ENCODE measurements around the gene NLRP11. TPM values are rescaled to one million over a fixed set of nuclear protein-coding genes. Genes with fewer than 3 reads are reported as not detected.

Gene NLRP11
- total and polyA plus RNA-seq, 10 of the 15 experiments (the other 5 are each of a cell fraction or from before 2014, with no cell fraction given) = 0.02 to 16.2 (median 0.09) TPM; not detected in 5

GRCh38 chr19:55855160-55855559 is 23.4 kb upstream of the NLRP11 start:
- Histone ChIP-seq H3K4me3 (no peak overlapping the region), H3K27me3 (replicated peaks in 1 of 2; ENCODE audit: control insufficient read depth in 2 of 2, insufficient read depth in 2 of 2, low read length in 1 of 2) (no peaks in the 10 kb centered on the region), H3K9ac (ENCODE audit: control insufficient read depth, insufficient read depth, low read length) (no peak overlapping the region), H2AFZ (ENCODE audit: control insufficient read depth, low read depth, low read length) (no peak overlapping the region), H3K4me2 (ENCODE audit: control insufficient read depth, insufficient read depth) (peak overlapping the region; percentile 55), H4K20me1 (ENCODE audit: control insufficient read depth, insufficient read depth) (no peaks in the 10 kb centered on the region), H3K4me1 (ENCODE audit: control insufficient read depth, insufficient read depth, low read length) (peaks cover 17% of the 10 kb centered on the region), H3K9me3 (replicated peaks; ENCODE audit: control insufficient read depth, insufficient read depth, low read length) (peaks cover 6% of the 10 kb centered on the region; the same call in 2 of the 3 replicates), H3K36me3 (ENCODE audit: control insufficient read depth in 2 of 2, insufficient read depth in 2 of 2, low read length in 1 of 2) (no peaks in the 10 kb centered on the region), H3K27ac (ENCODE audit: control insufficient read depth, insufficient read depth) (no peak overlapping the region; the same call in 1 of the 2 replicates), H3K79me2 (ENCODE audit: control insufficient read depth, insufficient read depth, low read length) (no peaks in the 10 kb centered on the region)
- ChIA-PET CTCF (no interaction called here), POLR2A (no interaction called here), SMC1A (ENCODE audit: uncharacterized antibody, unreplicated experiment) (no interaction called here), RAD21 (ENCODE audit: unreplicated experiment) (no interaction called here)
- TF ChIP-seq GATAD2B (conservative IDR thresholded peaks at IDR 0.05; ENCODE audit: low read depth) = no peak
- no TSS peak for BruUV-seq (replicated peaks)
- no peak for ATAC-seq
- WGBS (ENCODE audit: insufficient coverage, insufficient replicate concordance, low lambda C conversion rate, missing lambda C conversion rate) = 0% methylated on average over 1 of the region's 1 CpG
- DNase-seq (ENCODE audit: low read depth, low spot score) = peak; percentile 27
- intact Hi-C loops (cut with micrococcal nuclease; ENCODE audit: unreplicated experiment) = no loop called here
- in situ Hi-C loops (cut with MboI) = no loop called here
- FAIRE-seq = no peak

GRCh38 chr19:55838906-55839305 is 7.1 kb upstream of the NLRP11 start:
- ChIA-PET RAD21 (ENCODE audit: unreplicated experiment) (no interaction called here), CTCF (interaction anchor here (0.6 kb wide), 1 partner anchor 1123 kb away, joined by 4 read pairs; no protein-coding TSS in a partner anchor), SMC1A (ENCODE audit: uncharacterized antibody, unreplicated experiment) (interaction anchor here (1.2 kb wide), 1 partner anchor 9 kb away, joined by 6 read pairs; no protein-coding TSS in a partner anchor), POLR2A (no interaction called here)
- ATAC-seq (no peak), FAIRE-seq (no peak), DNase-seq (ENCODE audit: low read depth, low spot score) (no peak)
- Histone ChIP-seq H3K27me3 (replicated peaks in 1 of 2; ENCODE audit: control insufficient read depth in 2 of 2, insufficient read depth in 2 of 2, low read length in 1 of 2) (no peaks in the 10 kb centered on the region), H3K4me1 (ENCODE audit: control insufficient read depth, insufficient read depth, low read length) (no peaks in the 10 kb centered on the region), H3K36me3 (ENCODE audit: control insufficient read depth in 2 of 2, insufficient read depth in 2 of 2, low read length in 1 of 2) (no peaks in the 10 kb centered on the region), H3K27ac (ENCODE audit: control insufficient read depth, insufficient read depth) (no peak overlapping the region), H3K9ac (ENCODE audit: control insufficient read depth, insufficient read depth, low read length) (no peak overlapping the region), H4K20me1 (ENCODE audit: control insufficient read depth, insufficient read depth) (no peaks in the 10 kb centered on the region), H3K9me3 (replicated peaks; ENCODE audit: control insufficient read depth, insufficient read depth, low read length) (no peaks in the 10 kb centered on the region; the same call in 2 of the 3 replicates), H3K4me3 (no peak overlapping the region), H2AFZ (ENCODE audit: control insufficient read depth, low read depth, low read length) (no peak overlapping the region), H3K4me2 (ENCODE audit: control insufficient read depth, insufficient read depth) (no peak overlapping the region), H3K79me2 (ENCODE audit: control insufficient read depth, insufficient read depth, low read length) (no peaks in the 10 kb centered on the region)
- no TSS peak for BruUV-seq (replicated peaks)
- 10% methylated on average over 3 of the region's 4 CpGs for WGBS (ENCODE audit: insufficient coverage, insufficient replicate concordance, low lambda C conversion rate, missing lambda C conversion rate)
- in situ Hi-C loops (cut with MboI) (no loop called here), intact Hi-C loops (cut with micrococcal nuclease; ENCODE audit: unreplicated experiment) (no loop called here)
- no peak for TF ChIP-seq CHD4 (IDR thresholded peaks at IDR 0.05)
- TF ChIP-seq SMC3 (IDR thresholded peaks at IDR 0.05; ENCODE audit: borderline replicate concordance, low read length) = no peak
- no peak for TF ChIP-seq POLR2A (IDR thresholded peaks at IDR 0.05; ENCODE audit: low read depth, low read length)
- TF ChIP-seq NR2F1 (conservative IDR thresholded peaks at IDR 0.05) = no peak
- TF ChIP-seq SMAD5 (IDR thresholded peaks at IDR 0.05; ENCODE audit: low read depth) = no peak
- no peak for TF ChIP-seq TCF7 (IDR thresholded peaks at IDR 0.05; ENCODE audit: borderline replicate concordance)
- no peak for TF ChIP-seq PML (IDR thresholded peaks at IDR 0.05; ENCODE audit: low read length)
- no peak for TF ChIP-seq CUX1 (IDR thresholded peaks at IDR 0.05; ENCODE audit: insufficient replicate concordance, low read depth, low read length)
- TF ChIP-seq SP1 (IDR thresholded peaks at IDR 0.05; ENCODE audit: low read depth, low read length) = no peak
- no peak for TF ChIP-seq EZH2 (IDR thresholded peaks at IDR 0.05; ENCODE audit: borderline replicate concordance, control insufficient read depth, low read depth, low read length)
- no peak for TF ChIP-seq SIX5 (IDR thresholded peaks at IDR 0.05; ENCODE audit: low read depth, low read length, severe bottlenecking)
- no peak for TF ChIP-seq MTA2 (IDR thresholded peaks at IDR 0.05; ENCODE audit: low read depth)
- TF ChIP-seq PKNOX1 (IDR thresholded peaks at IDR 0.05) = no peak
- TF ChIP-seq GATAD2B (conservative IDR thresholded peaks at IDR 0.05; ENCODE audit: low read depth) = no peak
